ENCODE measurements around the gene LURAP1L.

The LURAP1L gene, protein sequence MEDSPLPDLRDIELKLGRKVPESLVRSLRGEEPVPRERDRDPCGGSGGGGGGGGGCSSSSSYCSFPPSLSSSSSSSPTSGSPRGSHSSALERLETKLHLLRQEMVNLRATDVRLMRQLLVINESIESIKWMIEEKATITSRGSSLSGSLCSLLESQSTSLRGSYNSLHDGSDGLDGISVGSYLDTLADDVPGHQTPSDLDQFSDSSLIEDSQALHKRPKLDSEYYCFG

DNA sequence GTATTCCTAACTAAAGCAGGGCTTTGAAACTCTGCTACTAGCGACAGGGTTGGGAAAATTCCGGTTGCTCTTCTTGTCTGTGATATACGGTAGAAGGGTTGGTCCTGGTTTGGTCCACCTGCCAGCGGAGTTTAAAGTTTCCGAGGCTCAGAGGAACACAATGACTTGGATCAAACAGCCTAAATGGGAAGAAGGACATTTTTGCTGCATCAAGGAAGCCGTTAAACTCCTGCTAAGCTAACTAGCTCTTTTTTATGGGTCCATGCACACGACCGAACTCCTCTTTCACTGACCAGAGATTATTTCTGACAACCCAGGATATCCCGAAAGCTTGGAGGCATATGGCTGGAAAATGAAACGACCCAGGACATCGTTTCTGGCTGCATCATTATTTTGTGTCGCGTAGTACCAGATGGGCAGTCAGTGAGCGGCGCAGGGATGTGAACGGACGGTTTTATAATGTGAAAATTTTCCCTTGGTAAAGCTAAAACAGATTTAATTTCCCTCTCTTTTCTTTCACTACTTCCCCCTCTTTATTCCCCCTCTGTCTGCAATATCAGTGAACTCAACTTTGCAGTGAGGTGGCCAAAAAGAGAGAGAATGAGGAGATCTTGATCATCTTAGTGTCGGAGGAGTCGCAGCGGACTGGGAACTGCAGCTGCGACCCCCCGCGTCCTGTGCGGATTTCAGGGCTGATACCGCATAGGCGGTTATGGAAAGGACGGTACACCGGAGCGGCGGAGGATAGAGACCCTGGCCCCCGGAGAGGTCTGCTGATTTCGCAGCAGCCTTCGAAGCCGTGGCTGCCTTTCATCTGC lies at the start of gene LURAP1L:
LURAP1L (plus strand) TSS at position 160 of the 818 bp plus-strand sequence. CDS start 696 bp downstream, outside the sequence.
- DNase-seq (ENCODE audit: low read depth in 2 of 2): peak; percentile 39 to 45

DNA sequence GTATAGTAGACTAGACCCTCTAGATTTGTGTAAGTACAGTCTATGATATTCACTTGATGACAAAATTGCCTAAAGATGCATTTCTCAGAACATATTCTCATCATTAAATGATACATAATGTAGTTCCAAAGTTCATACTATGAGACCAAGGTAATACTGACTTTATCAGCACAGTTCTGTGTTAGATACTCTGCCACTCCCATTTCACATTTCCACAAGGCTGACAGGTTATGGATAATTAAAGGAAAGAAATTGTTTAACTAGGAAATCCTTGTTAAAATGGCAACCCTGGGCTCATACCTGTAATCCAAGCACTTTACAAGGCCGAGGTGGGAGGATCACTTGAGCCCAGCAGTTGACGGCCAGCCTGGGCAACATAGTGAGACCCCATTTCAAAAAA lies 48.0 kb upstream of the LURAP1L start:
- DNase-seq (ENCODE audit: low read depth in 2 of 2): no peak

DNA sequence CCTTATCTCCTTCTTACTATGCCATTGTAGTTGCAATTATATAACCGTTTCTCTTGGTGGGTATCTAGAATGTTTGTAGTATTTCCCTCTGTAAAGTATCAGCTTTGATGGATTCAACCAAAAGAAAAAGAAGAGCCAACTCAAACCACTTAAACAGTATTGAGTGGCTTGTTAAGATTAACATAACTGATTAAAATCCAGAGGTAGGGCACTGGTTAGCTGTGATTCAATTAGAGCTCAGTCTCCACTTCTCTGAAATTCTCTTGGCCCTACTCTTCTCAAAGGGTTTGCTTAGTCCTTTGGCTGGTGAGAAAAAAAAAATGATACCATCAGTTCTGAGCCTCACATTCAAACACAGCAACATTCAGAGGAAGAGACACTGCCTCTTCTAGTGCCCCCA lies 44.6 kb upstream of the LURAP1L start:
- DNase-seq (ENCODE audit: low read depth in 2 of 2): no peak

DNA sequence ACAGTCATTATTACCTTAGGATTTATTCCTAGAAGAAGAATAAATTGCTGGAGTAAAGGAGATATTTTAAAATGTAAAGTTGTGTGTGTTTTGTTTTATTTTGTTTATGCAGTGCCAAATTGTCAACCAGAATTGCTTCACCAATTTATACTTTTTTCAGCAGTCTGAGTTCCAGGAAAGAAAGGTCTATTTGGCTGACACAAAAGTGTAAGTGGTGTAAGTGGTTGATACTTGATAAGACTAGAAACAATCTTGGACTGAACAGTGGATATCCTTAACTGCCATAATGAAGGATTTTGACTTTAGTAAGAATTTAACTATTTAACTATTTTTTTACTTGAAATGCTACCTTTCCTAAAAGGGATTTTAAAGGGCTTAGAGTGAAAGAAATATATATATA lies 43.9 kb upstream of the LURAP1L start:
- no peak for DNase-seq (ENCODE audit: low read depth in 2 of 2)

DNA sequence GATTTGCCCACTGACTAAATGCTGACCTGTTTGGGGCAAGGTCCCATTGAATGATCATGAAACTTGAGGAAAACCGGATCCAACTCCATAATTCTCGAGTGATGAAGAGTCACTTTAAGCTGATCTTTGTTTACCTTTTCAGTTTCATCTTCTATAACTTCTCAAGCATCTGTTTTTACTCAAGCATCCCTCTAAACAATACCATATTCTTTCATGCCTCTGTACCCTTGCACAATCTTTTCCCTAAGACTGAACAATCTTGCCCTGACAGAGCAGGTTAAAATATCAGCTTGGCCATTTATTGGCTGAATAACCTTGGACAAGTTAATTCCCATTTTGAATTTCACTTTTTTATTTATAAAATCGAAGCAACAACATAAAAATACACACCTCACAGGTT lies 41.8 kb upstream of the LURAP1L start:
- DNase-seq (ENCODE audit: low read depth in 2 of 2): no peak

DNA sequence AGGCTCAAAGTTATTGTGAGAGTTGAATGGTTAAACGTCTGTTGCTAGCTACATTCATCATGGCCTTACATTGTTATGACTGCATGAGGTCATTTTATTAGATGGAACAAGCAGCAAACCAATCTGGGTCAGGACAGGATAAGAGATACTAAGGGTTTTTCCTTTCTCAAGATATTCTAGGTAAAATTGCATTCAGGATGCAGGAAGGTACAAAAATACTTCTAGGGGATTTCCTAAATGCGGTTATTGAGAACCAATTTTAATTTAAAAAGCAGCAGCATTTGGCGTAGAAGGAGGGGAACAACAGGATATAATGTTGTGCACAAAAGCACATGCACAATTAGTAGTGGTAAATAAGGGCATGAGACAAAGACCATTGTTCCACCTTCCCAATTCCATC lies 39.2 kb upstream of the LURAP1L start:
- no peak for DNase-seq (ENCODE audit: low read depth in 2 of 2)

DNA sequence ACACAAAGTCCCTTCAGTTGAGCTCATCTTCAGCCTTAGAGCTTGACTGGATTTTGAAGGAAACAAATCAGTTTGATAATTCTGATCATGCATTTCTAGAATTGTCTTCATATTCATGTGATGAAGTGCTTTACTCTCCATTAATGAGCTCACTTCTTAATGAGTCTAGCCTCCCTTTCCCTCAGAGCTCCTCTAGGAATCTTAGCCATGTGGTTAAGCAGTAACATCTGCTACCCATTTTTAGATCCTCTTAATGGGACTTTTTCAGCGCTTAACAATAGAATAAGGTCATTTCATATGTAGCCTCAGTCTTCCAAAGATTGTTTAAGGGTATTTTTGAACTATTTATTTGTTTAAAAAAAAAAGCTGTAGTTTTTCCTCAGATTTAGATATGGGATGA lies 36.9 kb upstream of the LURAP1L start:
- DNase-seq (ENCODE audit: low read depth in 2 of 2): peak; percentile 29 to 39

DNA sequence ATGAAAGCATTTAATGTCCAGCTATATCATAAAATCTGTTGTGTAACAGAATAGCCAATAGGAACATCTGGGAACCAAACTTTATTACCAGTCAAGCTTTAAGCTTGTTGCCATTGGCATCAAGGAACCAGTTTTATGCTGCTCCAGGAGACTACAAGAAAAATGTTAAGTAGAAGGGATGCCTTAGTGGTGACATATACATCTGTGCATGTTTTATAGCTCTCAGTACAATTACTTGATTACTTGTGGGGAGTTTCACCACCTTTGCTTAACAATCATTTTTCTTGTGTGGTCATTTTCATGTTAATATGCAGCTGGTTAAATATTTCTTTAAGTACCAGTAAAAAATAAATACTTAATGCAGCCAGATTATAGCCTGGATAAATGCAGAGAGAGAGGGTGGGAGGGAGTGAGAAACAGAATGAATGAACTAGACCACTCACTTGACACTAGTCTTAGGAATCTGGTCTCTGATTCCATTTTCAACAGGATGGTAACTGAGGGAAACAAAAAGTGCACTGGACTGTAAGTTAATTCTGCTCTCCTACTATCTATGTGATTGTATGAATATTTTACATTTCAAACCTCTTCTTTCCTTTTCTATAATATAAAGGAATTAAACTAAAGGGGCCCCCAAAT lies 35.7 kb upstream of the LURAP1L start:
- DNase-seq (ENCODE audit: low read depth in 2 of 2): peak; percentile 52 to 59

DNA sequence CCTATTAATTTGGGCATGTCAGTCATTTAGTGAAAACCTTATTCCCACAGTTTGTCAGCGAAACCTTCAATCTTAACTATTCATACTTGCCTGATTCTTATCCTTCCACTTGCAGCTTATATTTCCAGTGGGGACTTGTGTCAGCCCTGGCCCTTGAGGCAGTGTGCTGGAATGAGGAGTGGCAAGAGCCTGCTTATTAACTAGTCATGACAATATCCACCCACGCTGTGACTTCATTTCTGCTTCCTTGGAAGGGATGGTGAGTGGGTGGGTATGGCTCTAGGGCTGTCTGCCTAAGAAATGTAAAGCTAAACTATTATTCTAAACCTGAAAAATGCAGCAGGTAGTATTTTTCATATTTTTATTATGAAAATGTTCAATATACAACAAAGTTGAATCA lies 34.0 kb upstream of the LURAP1L start:
- no peak for DNase-seq (ENCODE audit: low read depth in 2 of 2)

DNA sequence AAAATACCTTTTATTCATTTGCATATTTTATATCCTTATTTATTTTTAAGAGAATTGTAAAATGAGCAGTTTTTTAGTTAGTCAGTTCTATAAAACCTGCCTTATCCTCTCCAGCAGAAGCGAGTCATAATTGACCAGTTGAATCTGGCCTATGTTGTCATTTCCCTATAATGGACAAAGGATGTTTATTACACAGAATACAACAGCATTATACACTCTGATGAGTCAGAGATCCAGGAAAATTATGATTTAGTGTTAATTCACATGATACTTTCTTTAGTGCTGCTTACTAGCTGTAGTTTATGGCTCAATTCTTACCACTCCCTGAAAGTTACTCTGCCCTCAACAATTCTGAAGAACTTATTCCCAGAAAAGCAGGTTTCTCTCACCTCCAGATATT lies 26.8 kb upstream of the LURAP1L start:
- peak; percentile 22 to 24 for DNase-seq (ENCODE audit: low read depth in 2 of 2)

DNA sequence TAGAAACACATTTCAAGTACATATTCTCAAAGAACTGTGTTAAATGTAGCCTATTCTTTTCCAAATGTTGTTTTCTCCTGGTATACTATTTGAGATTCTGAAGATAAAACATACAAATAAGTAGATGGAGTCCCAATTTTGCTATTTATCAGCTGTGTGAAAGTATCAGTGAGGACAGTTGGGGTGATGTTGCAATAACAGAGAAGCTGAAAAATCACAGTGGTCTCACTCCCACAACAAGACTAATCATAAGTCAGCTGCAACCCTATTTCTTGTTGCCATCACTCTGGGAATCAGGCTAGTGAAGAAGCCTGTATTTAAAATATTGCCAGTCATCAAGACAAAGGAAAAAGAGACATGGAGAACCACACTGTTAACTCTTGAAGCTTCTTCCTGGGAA lies 25.9 kb upstream of the LURAP1L start:
- DNase-seq (ENCODE audit: low read depth in 2 of 2): no peak

DNA sequence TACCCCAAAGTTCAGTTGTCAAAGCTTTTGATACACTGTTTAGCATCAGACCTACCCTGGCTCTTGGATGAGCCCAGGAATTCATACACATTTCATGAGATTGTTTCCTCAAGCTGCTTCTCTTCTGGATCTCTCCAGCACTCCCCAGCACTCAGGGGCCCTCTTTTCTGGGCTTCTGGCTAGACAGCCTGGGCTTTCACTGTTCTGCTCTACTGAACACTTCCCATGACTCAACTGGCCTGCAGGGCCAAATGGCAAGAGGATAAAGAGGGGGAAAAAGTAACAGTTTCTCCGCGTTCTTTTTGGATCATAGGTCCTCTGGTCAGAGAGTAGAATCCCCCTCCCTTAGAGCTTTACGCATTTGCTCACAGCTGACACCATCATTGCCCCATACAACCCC lies 20.9 kb upstream of the LURAP1L start:
- DNase-seq (ENCODE audit: low read depth in 2 of 2): no peak

DNA sequence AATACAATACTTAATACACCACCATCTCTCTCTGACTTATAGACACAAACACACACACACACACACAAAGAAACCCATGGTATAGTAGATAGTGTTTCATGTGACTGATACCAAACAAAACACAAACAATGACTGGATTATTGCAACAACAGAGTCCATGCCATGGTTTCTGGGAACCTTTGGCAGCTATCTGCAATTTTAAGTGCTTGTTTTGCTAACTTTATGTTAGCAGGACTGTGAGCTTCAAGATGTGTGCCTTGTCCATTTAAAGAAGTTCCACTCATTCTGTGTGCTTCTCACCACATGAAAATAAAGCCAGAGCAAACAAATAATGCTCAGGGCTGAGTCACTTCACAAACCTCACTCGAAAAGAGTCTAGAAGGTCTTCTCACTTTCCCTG lies 15.1 kb upstream of the LURAP1L start:
- DNase-seq (ENCODE audit: low read depth in 2 of 2): no peak

DNA sequence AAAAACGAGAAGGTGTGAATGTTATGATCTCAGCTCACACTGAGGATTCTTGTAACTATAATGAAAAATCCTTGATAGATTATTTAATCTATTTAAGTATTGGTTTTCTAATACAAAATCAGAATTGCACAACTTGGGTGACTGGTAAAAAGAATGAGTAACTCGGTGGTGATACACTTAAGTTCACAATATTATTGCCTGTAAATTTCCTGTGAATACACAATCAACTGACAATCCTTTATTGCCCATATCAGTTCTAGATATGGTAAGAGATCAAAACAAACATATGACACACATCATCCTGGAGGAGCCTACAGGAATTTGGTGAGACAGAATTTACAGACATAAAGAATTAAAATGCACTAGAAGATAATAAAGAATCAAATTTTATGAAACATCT lies 14.1 kb upstream of the LURAP1L start:
- DNase-seq (ENCODE audit: low read depth in 2 of 2): no peak

DNA sequence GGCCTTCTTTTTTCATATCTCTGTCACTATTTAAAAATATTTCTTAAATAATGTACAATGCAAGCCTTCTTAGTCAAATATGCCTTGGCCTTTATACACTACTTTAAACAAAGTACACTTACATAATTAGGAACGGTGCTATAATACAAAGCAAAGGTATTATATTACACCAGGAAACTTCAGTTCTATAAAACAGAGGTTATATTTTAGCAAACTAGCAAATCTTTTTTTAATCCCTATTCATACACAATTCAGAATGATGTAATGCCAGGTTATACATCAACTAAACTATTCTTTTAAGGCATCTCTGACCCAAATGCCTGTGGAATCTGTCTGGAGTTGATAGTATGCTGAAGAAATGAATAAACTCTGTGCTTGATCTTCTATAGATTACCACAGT lies 10.7 kb upstream of the LURAP1L start:
- no peak for DNase-seq (ENCODE audit: low read depth in 2 of 2)

DNA sequence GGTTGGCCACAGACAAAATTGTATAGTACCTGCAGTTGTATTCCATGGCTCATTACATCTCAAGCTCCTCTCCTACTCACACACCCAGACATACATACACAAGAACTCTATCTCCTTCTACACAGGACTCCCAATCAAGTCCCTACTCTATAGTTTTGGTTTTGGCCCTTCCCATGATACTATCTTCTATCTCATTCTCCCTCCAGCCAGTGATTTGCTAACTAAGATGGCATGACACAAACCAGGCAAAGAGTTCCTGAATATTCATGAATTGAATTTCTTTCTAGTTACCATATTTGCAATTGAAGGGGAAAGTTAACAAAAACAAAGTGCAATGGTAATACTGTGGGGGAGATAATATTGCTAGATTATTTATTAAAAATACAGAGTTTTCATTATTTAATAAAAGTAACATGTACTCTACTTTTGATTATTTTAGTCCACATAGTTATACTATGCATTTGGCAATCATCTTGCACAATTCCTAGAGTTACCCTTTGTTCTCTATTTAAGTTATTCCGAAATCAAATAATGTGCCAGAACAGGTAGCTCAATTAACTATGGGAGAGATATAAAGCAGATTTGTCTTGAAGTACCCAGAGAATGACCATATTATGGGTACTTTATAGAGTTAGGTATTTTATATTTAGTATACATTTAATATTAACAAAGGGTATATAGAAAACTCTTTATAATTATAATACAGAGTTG lies 9.6 kb upstream of the LURAP1L start:
- DNase-seq (ENCODE audit: low read depth in 2 of 2): no peak

DNA sequence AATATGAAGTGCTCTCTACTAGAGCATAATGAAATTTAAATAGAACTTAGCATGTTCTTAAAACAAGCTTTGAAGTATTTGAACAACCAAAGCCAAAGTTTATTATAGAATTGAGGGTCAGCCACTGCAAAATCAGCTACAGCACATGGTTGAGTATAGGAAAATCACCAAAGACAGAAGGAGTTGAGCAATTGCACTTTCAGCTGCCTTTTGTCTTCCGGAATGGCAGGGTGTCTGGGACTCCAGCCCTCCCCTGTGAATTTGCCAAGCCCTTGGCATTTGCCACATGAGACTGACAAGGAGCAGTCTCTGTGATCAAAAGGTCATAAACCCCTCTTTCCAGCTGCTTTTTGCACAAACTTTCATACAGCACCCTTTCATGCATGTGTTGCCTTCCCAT lies 8.5 kb upstream of the LURAP1L start:
- no peak for DNase-seq (ENCODE audit: low read depth in 2 of 2)

DNA sequence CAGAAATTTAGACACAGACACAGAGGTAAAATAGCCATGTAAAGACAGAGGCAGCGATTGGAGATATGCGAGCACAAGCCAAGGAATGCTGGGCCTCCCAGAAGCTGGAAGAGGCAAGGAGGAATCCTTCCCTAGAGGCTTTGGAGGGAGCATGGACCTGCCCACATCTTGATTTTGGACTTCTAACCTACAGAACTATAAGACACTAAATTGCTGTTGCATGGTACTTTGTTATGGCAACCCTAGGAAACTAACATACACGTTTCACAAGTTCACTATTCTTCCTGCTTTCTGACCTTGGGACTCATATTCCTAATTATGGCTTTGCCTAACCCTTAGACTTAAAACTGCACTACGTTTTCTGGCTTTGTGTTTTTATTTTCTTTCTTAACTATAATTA lies 4.6 kb upstream of the LURAP1L start:
- no peak for DNase-seq (ENCODE audit: low read depth in 2 of 2)

DNA sequence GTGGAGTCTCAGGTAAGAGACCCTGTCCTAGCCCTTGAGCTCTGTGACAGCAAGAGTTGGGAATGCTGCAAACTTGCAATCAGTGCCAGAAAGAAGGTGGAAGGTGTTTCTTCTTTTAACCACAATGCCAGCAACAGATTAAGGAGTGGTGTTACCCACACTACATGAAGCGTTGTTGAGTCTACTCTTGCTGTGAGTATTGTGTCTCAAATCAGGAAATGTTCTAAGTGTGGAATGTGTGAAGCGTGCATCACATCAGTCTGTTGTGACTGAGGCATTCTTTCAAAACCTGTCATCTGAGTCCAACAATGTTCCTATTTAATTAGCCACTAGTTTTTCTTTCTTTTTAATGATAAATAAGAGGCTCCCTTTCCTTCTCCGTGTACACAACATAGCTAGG lies 2.9 kb upstream of the LURAP1L start:
- DNase-seq (ENCODE audit: low read depth in 2 of 2): no peak

DNA sequence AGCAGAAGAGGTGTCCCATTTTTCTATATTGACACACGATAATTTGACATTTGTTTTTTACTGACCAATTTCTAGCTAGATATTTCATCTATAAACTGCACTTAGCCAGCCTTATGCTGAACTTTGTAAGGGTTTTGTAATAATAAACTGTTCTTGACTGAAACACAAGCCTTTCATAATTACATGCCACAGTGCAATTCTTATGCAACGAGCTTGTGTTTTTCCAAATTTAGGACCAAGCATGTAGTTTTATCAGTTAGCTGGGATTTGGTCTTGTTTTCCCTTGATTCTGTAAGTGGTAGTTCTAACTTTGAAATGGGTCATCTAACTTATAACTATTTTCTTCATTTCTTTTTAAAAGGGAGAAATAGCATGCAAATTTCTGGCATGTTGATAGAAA lies 1.3 kb upstream of the LURAP1L start:
- no peak for DNase-seq (ENCODE audit: low read depth in 2 of 2)

DNA sequence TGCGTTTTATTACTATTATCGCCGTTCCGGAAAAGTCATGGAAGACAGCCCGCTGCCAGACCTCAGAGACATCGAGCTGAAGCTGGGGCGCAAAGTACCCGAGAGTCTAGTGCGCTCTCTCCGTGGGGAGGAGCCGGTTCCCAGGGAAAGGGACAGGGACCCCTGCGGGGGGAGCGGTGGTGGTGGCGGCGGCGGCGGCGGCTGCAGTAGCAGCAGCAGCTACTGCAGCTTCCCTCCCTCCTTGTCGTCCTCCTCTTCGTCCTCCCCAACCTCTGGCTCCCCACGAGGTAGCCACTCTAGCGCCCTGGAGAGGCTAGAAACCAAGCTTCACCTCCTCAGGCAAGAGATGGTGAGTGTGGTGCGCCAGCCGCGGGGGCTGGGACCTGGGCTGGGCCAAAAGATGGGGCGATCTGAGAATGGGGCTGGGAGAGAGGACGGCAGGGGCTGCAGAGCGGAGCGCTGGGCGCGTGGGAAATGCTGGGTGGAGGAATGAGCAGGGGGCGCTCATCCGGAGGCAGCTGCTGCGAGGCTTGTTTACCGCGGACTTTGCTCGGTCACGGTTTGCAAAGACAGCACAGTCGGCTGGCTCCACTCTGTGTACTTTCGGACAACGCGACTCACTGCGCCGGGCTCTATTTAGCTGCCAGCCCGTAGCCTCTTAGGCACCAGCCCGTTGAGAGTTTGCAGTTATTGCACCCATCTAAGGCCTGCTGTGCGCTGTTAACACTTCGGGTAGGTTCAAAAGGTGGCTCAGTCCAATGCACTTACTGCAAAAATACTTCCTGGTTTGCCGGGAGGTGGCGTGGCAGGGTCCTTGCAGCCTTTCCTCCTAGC lies 1.1 kb downstream of the LURAP1L start:
- DNase-seq (ENCODE audit: low read depth in 2 of 2): peak; percentile 58 to 67

All from fibroblast of skin of left quadriceps (primary cell).